Measurements from ENCODE around the gene NRXN3. TPM values are rescaled to one million over a fixed set of nuclear protein-coding genes. Genes with fewer than 3 reads are reported as not detected.

The NRXN3 gene
- total RNA-seq, 1 experiment from 2014 or later = not detected

GRCh38 chr14:79587875-79588274, 1417.7 kb downstream of the NRXN3 start:
- H3K9me2 ChIP-seq (ENCODE audit: insufficient read depth) = no peaks in the 10 kb centered on the region
- H3K9me3 ChIP-seq (ENCODE audit: insufficient read depth, low read depth) = no peaks in the 10 kb centered on the region
- H3K79me2 ChIP-seq (ENCODE audit: low read depth) = no peaks in the 10 kb centered on the region
- no peaks in the 10 kb centered on the region for H3K4me1 ChIP-seq (replicated peaks; ENCODE audit: insufficient read depth)
- H3K27me3 ChIP-seq (ENCODE audit: insufficient read depth, low read depth) = no peaks in the 10 kb centered on the region
- ChIA-PET POLR2A (ENCODE audit: unreplicated experiment) (no interaction called here), CTCF (no interaction called here)
- no TSS peak for BruUV-seq (replicated peaks)
- H4K20me1 ChIP-seq (ENCODE audit: insufficient read depth) = no peaks in the 10 kb centered on the region
- H3K4me2 ChIP-seq = no peak overlapping the region
- no peaks in the 10 kb centered on the region for H3F3A ChIP-seq (ENCODE audit: insufficient read depth, low read depth)
- intact Hi-C loops (cut with micrococcal nuclease; ENCODE audit: unreplicated experiment) = no loop called here
- no peaks in the 10 kb centered on the region for H3K36me3 ChIP-seq (ENCODE audit: low read depth)
- no peak overlapping the region for H3K4me3 ChIP-seq
- TF ChIP-seq CTCF (conservative IDR thresholded peaks at IDR 0.05) = no peak
- TF ChIP-seq EZH2 (IDR thresholded peaks at IDR 0.05; ENCODE audit: low read depth) = no peak
- no peak overlapping the region for H2AFZ ChIP-seq
- DNase-seq = no peak
- no peak overlapping the region for H3K27ac ChIP-seq

GRCh38 chr14:79588398-79588797, 1418.2 kb downstream of the NRXN3 start:
- CTCF ChIA-PET = no interaction called here
- Histone ChIP-seq H3K79me2 (ENCODE audit: low read depth) (no peaks in the 10 kb centered on the region), H3K4me2 (no peak overlapping the region), H3K27ac (no peak overlapping the region), H2AFZ (no peak overlapping the region), H3K4me1 (replicated peaks; ENCODE audit: insufficient read depth) (no peaks in the 10 kb centered on the region), H3K9me3 (ENCODE audit: insufficient read depth, low read depth) (no peaks in the 10 kb centered on the region), H3K36me3 (ENCODE audit: low read depth) (no peaks in the 10 kb centered on the region), H3K9me2 (ENCODE audit: insufficient read depth) (no peaks in the 10 kb centered on the region), H3K27me3 (ENCODE audit: insufficient read depth, low read depth) (no peaks in the 10 kb centered on the region), H3K4me3 (no peak overlapping the region), H4K20me1 (ENCODE audit: insufficient read depth) (no peaks in the 10 kb centered on the region), H3F3A (ENCODE audit: insufficient read depth, low read depth) (no peaks in the 10 kb centered on the region)
- POLR2A ChIA-PET (ENCODE audit: unreplicated experiment) = no interaction called here
- intact Hi-C loops (cut with micrococcal nuclease; ENCODE audit: unreplicated experiment) = no loop called here
- TF ChIP-seq EZH2 (IDR thresholded peaks at IDR 0.05; ENCODE audit: low read depth) = no peak
- TF ChIP-seq CTCF (conservative IDR thresholded peaks at IDR 0.05) = no peak
- no peak for DNase-seq
- BruUV-seq (replicated peaks) = no TSS peak

- H3K27me3 ChIP-seq (ENCODE audit: insufficient read depth, low read depth) = peaks cover 9% of the 10 kb centered on the region
- no peak for DNase-seq
- no peaks in the 10 kb centered on the region for H4K20me1 ChIP-seq (ENCODE audit: insufficient read depth)
- TF ChIP-seq EZH2 (IDR thresholded peaks at IDR 0.05; ENCODE audit: low read depth) (no peak), CTCF (conservative IDR thresholded peaks at IDR 0.05) (no peak)
- H3K4me2 ChIP-seq = no peak overlapping the region
- no peak overlapping the region for H3K27ac ChIP-seq
- H3F3A ChIP-seq (ENCODE audit: insufficient read depth, low read depth) = no peaks in the 10 kb centered on the region
- H3K4me3 ChIP-seq = no peak overlapping the region
- H2AFZ ChIP-seq = no peak overlapping the region
- intact Hi-C loops (cut with micrococcal nuclease; ENCODE audit: unreplicated experiment) = no loop called here
- no peaks in the 10 kb centered on the region for H3K36me3 ChIP-seq (ENCODE audit: low read depth)
- H3K4me1 ChIP-seq (replicated peaks; ENCODE audit: insufficient read depth) = no peaks in the 10 kb centered on the region
- no peaks in the 10 kb centered on the region for H3K9me2 ChIP-seq (ENCODE audit: insufficient read depth)
- H3K79me2 ChIP-seq (ENCODE audit: low read depth) = no peaks in the 10 kb centered on the region
- no peaks in the 10 kb centered on the region for H3K9me3 ChIP-seq (ENCODE audit: insufficient read depth, low read depth)
- ChIA-PET CTCF (no interaction called here), POLR2A (ENCODE audit: unreplicated experiment) (no interaction called here)
- BruUV-seq (replicated peaks) = no TSS peak
Observed at GRCh38 chr14:79596551-79596950, 1426.4 kb downstream of the NRXN3 start.

Measured in PC-9 (cell line).